A549 (cell line): Measurements from ENCODE around the gene CFAP61. TPM values are rescaled to one million over a fixed set of nuclear protein-coding genes. Genes with fewer than 3 reads are reported as not detected.

ENCODE experiments used
- ATAC-seq, 2 experiments: fragments of 200-7000 bp in 1 of 2; fragments of >200 bp in 1 of 2; cut with Nextera tagmentation in 1 of 2; cut with Tn5 transposase in 1 of 2; 3 replicates each; pipeline versions ENCODE4 v1.8.0 to v1.9.1; 2018 to 2020; ENCODE audit warnings: mild to moderate bottlenecking in 1 of 2, moderate library complexity in 1 of 2
- CTCF ChIA-PET: fragments of 300-600 bp; sonication (Branson Sonifier 250); formaldehyde crosslinking; extraction: SDS; loops from one replicate; lab custom pipeline; 2021; ENCODE audit warnings: antibody characterized with exemption, inconsistent platforms; lab: Yijun Ruan, JAX
- POLR2A ChIA-PET: fragments of 350-600 bp; formaldehyde crosslinking; extraction: SDS; loops from one replicate; lab custom pipeline; 2021; ENCODE audit warnings: antibody characterized with exemption, inconsistent platforms; lab: Yijun Ruan, JAX
- DNase-seq, 2 experiments: peaks; one replicate each; pipeline versions ENCODE4 v3.0.0 to v3.0.0-alpha.2; 2011 to 2016; ENCODE audit warnings: low read depth in 1 of 2, low spot score in 1 of 2
- FAIRE-seq: peaks from 2 replicates; lab custom pipeline; 2011; peaks lifted over from hg19 to GRCh38; lab: Jason Lieb, UNC
- H3K27ac ChIP-seq, 2 experiments: fragments of >200 bp; sonication (Bioruptor Twin); formaldehyde crosslinking; 3 replicates each; pipeline ENCODE4 v1.5.1; 2016 to 2017
- H3K4me1 ChIP-seq: fragments of >200 bp; sonication (Bioruptor Twin); formaldehyde crosslinking; 3 replicates; pipeline ENCODE4 v1.6.1; 2016
- H3K4me2 ChIP-seq: fragments of >200 bp; sonication (Bioruptor Twin); formaldehyde crosslinking; 3 replicates; pipeline ENCODE4 v1.6.1; 2016
- H3K4me3 ChIP-seq: fragments of >200 bp; sonication (Bioruptor Twin); formaldehyde crosslinking; 3 replicates; pipeline ENCODE4 v1.5.1; 2016
- H3K9me3 ChIP-seq: fragments of >200 bp; sonication (Bioruptor Twin); formaldehyde crosslinking; 3 replicates; pipeline ENCODE4 v1.6.1; 2016
- BCL3 ChIP-seq: fragments of >200 bp; sonication (Bioruptor Twin); formaldehyde crosslinking; IDR thresholded peaks from 3 replicates; pipeline ENCODE4 v1.6.1; 2016
- CBX8 ChIP-seq: fragments of 200-600 bp; sonication (generic); IDR thresholded peaks from 2 replicates; pipeline ENCODE4 v1.6.1; 2016
- CEBPB ChIP-seq, 2 experiments: fragments of >200 bp in 1 of 2; sonication (Bioruptor Twin) in 1 of 2; formaldehyde crosslinking in 1 of 2; IDR thresholded peaks; 2 replicates each; pipeline ENCODE4 v1.6.1; 2012 to 2016
- CHD2 ChIP-seq: fragments of 150-350 bp; IDR thresholded peaks from 2 replicates; pipeline ENCODE4 v1.6.1; 2014; ENCODE audit warnings: low read length; ENCODE audit not compliant: partially characterized antibody
- CHD4 ChIP-seq: fragments of 200-600 bp; sonication (generic); IDR thresholded peaks from 2 replicates; pipeline ENCODE4 v1.6.1; 2016; ENCODE audit warnings: antibody characterized with exemption, mild to moderate bottlenecking, borderline replicate concordance
- E2F6 ChIP-seq: IDR thresholded peaks from 2 replicates; pipeline ENCODE4 v1.6.1; 2012; ENCODE audit warnings: low read depth, borderline replicate concordance
- EHF ChIP-seq: fragments of 250-450 bp; sonication (Bioruptor Pico); IDR thresholded peaks from 2 replicates; pipeline ENCODE4 v1.5.0; 2020; ENCODE audit warnings: mild to moderate bottlenecking
- ESRRA ChIP-seq: fragments of 150-350 bp; IDR thresholded peaks from 2 replicates; pipeline ENCODE4 v1.6.1; 2014; ENCODE audit warnings: mild to moderate bottlenecking, low read length, borderline replicate concordance
- FOSB ChIP-seq: fragments of 250-450 bp; sonication (Bioruptor Pico); IDR thresholded peaks from 2 replicates; pipeline ENCODE4 v1.5.0; 2020; ENCODE audit warnings: mild to moderate bottlenecking, moderate library complexity
- FOSL2 ChIP-seq, 2 experiments: fragments of 450-650 bp in 1 of 2; fragments of >200 bp in 1 of 2; sonication (Bioruptor Twin) in 1 of 2; formaldehyde crosslinking; IDR thresholded peaks; 2 replicates each; pipeline versions ENCODE4 v1.5.0 to v1.6.1; 2016 to 2020; ENCODE audit warnings: mild to moderate bottlenecking in 1 of 2, moderate library complexity in 1 of 2
- FOXS1 ChIP-seq: fragments of 250-450 bp; sonication (Bioruptor Pico); IDR thresholded peaks from 2 replicates; pipeline ENCODE4 v1.5.0; 2020; ENCODE audit warnings: mild to moderate bottlenecking, moderate library complexity
- HDAC2 ChIP-seq: fragments of 200-600 bp; sonication (generic); IDR thresholded peaks from 2 replicates; pipeline ENCODE4 v1.6.1; 2016
- HOXB13 ChIP-seq: fragments of 250-450 bp; sonication (Bioruptor Pico); IDR thresholded peaks from 2 replicates; pipeline ENCODE4 v1.5.0; 2020; ENCODE audit warnings: low read depth, mild to moderate bottlenecking, moderate library complexity
- HOXB5 ChIP-seq: fragments of 250-450 bp; sonication (Bioruptor Pico); IDR thresholded peaks from 2 replicates; pipeline ENCODE4 v1.5.0; 2020; ENCODE audit warnings: mild to moderate bottlenecking, moderate library complexity
- KDM5A ChIP-seq: fragments of 200-600 bp; sonication (generic); IDR thresholded peaks from 2 replicates; pipeline ENCODE4 v1.6.1; 2016; ENCODE audit warnings: antibody characterized with exemption, mild to moderate bottlenecking
- NPAS2 ChIP-seq: fragments of 250-450 bp; sonication (Bioruptor Pico); IDR thresholded peaks from 2 replicates; pipeline ENCODE4 v1.8.0; 2022; ENCODE audit warnings: mild to moderate bottlenecking, moderate library complexity, borderline replicate concordance
- PHF8 ChIP-seq: fragments of 200-600 bp; sonication (generic); IDR thresholded peaks from 2 replicates; pipeline ENCODE4 v1.6.1; 2016; ENCODE audit warnings: low read depth, mild to moderate bottlenecking, antibody characterized with exemption, moderate library complexity, borderline replicate concordance
- POLR2A ChIP-seq: IDR thresholded peaks from 2 replicates; pipeline ENCODE4 v1.6.1; 2012; ENCODE audit warnings: mild to moderate bottlenecking, low read length
- RCOR1 ChIP-seq: fragments of 150-350 bp; IDR thresholded peaks from 2 replicates; pipeline ENCODE4 v1.6.1; 2014; ENCODE audit warnings: antibody characterized with exemption, low read length, low read depth
- SMC3 ChIP-seq: fragments of >200 bp; sonication (Bioruptor Twin); formaldehyde crosslinking; IDR thresholded peaks from 3 replicates; pipeline ENCODE4 v1.6.1; 2018; ENCODE audit warnings: inconsistent platforms
- SREBF2 ChIP-seq: fragments of 450-650 bp; IDR thresholded peaks from 2 replicates; pipeline ENCODE4 v1.6.1; 2014; ENCODE audit warnings: mild to moderate bottlenecking, moderate library complexity
- USF2 ChIP-seq: fragments of 450-650 bp; IDR thresholded peaks from 2 replicates; pipeline ENCODE4 v1.6.1; 2014; ENCODE audit warnings: antibody characterized with exemption
- ZSCAN20 ChIP-seq: fragments of 250-450 bp; sonication (Bioruptor Pico); IDR thresholded peaks from 2 replicates; pipeline ENCODE4 v1.8.0; 2022; ENCODE audit warnings: mild to moderate bottlenecking, moderate library complexity
- WGBS: methylation state at CpG from one replicate; pipeline ENCODE4 v1.1.6; 2017; ENCODE audit errors: missing lambda C conversion rate; 5-methylcytosine and 5-hydroxymethylcytosine counted together
- polyA plus RNA-seq, 4 experiments: library from polyadenylated mRNA; depleted of rRNA in 3 of 4; stranded (reverse); fragments of >200 nt; fragmentation: RNase III in 1 of 4; extraction: RNeasy Plus Mini Kit Qiagen cat#74134 plus additional on column Dnase treatment in 1 of 4; gene quantifications; 2 replicates in 3 of 4; 3 replicates in 1 of 4; pipeline ENCODE4 v1.2.3, GENCODE V29; 2011 to 2017

Gene CFAP61
- polyA plus RNA-seq, 2 of the 4 experiments (the other 2 are of a cell fraction) = 0.39 to 0.70 TPM

- ChIA-PET CTCF (no interaction called here), POLR2A (no interaction called here)
- WGBS = 6% methylated on average over 2 of the region's 2 CpGs
- Histone ChIP-seq H3K4me2 (no peak overlapping the region), H3K4me1 (no peaks in the 10 kb centered on the region), H3K4me3 (no peak overlapping the region), H3K27ac (no peak overlapping the region), H3K9me3 (no peaks in the 10 kb centered on the region)
- ATAC-seq = no peak
- FAIRE-seq = no peak
- DNase-seq = no peak
- TF ChIP-seq HOXB13 = no peak
- TF ChIP-seq FOSB (CRISPR knock-in tag) = no peak
- TF ChIP-seq PHF8 = no peak
- no peak for TF ChIP-seq SREBF2
- no peak for TF ChIP-seq NPAS2 (CRISPR knock-in tag)
Measured at GRCh38 chr20:20259533-20259932, 207.2 kb downstream of the CFAP61 start.

- TF ChIP-seq HDAC2 (no peak), CHD2 (no peak), POLR2A (no peak), EHF (CRISPR knock-in tag) (no peak), RCOR1 (no peak), SREBF2 (no peak), SMC3 (no peak), ESRRA (no peak), CEBPB (IDR thresholded peaks at IDR 0.05) (no peak), BCL3 (no peak), FOSB (CRISPR knock-in tag) (no peak), ZSCAN20 (CRISPR knock-in tag) (no peak), FOXS1 (CRISPR knock-in tag) (no peak)
- 24% methylated on average over 1 of the region's 1 CpG for WGBS
- no peak overlapping the region for H3K4me3 ChIP-seq
- DNase-seq (no peak), ATAC-seq (no peak), FAIRE-seq (no peak)
- H3K27ac ChIP-seq = no peak overlapping the region
- POLR2A ChIA-PET = no interaction called here
- no peak overlapping the region for H3K4me2 ChIP-seq
- no peaks in the 10 kb centered on the region for H3K9me3 ChIP-seq
- H3K4me1 ChIP-seq = no peaks in the 10 kb centered on the region
- CTCF ChIA-PET = no interaction called here
Measured at GRCh38 chr20:20261159-20261558, 208.8 kb downstream of the CFAP61 start.

GRCh38 chr20:20265210-20265609 lies 212.9 kb downstream of the CFAP61 start:
- ATAC-seq (no peak), DNase-seq (no peak), FAIRE-seq (no peak)
- Histone ChIP-seq H3K27ac (no peak overlapping the region), H3K4me3 (no peak overlapping the region), H3K4me2 (no peak overlapping the region), H3K4me1 (no peaks in the 10 kb centered on the region), H3K9me3 (no peaks in the 10 kb centered on the region)
- ChIA-PET POLR2A (no interaction called here), CTCF (interaction anchor here (1.2 kb wide), 1 partner anchor 13 kb away, joined by 4 read pairs; no protein-coding TSS in a partner anchor)
- TF ChIP-seq KDM5A = no peak
- TF ChIP-seq SMC3 = no peak
- TF ChIP-seq HOXB5 = no peak
- no peak for TF ChIP-seq CHD4
- WGBS = 40% methylated on average over 2 of the region's 2 CpGs

- ChIA-PET POLR2A (no interaction called here), CTCF (interaction anchor here (1.9 kb wide), 1 partner anchor 28 kb away, joined by 5 read pairs; no protein-coding TSS in a partner anchor)
- FAIRE-seq (no peak), ATAC-seq (no peak), DNase-seq (no peak)
- H3K27ac ChIP-seq = no peak overlapping the region
- no peaks in the 10 kb centered on the region for H3K9me3 ChIP-seq
- H3K4me2 ChIP-seq = no peak overlapping the region
- no peak overlapping the region for H3K4me3 ChIP-seq
- no peaks in the 10 kb centered on the region for H3K4me1 ChIP-seq
- TF ChIP-seq HDAC2 (no peak), CBX8 (no peak), E2F6 (no peak), USF2 (peak; percentile 28; the same call in 1 of the 2 replicates), FOSL2 (IDR thresholded peaks at IDR 0.05) (no peak), FOSL2 (CRISPR knock-in tag; IDR thresholded peaks at IDR 0.05) (no peak)
- 40% methylated on average over 4 of the region's 4 CpGs for WGBS
Measured at GRCh38 chr20:20266552-20266951, 214.2 kb downstream of the CFAP61 start.
